CD4-positive, alpha-beta T cell treated with Interleukin-6 for 4 hours (primary cell): ENCODE results near the gene GBE1.

Source experiments
- DNase-seq: peaks from one replicate; pipeline ENCODE4 v3.0.0-alpha.2; 2020; ENCODE audit warnings: mixed read lengths

The GBE1 gene

DNA sequence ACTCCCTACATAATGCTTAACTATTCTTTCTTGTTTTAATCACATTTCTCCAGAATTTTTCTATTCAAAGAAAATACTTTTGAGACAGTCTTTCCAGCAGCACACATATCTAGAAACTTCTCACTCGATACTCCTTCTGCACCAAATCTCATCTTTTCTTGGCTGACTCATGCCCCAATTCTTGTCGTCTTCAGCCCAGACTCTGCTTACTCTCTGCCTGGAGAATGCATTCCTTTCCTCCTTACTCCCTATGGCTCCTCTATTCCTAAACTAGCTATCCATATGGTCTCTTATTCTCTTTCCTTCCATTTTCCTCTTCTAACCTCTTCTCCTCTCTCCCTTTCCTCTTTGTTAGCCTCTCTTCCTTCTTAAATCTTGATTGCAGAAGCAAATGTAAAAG lies 158.7 kb downstream of the GBE1 start:
- no peak for DNase-seq

DNA sequence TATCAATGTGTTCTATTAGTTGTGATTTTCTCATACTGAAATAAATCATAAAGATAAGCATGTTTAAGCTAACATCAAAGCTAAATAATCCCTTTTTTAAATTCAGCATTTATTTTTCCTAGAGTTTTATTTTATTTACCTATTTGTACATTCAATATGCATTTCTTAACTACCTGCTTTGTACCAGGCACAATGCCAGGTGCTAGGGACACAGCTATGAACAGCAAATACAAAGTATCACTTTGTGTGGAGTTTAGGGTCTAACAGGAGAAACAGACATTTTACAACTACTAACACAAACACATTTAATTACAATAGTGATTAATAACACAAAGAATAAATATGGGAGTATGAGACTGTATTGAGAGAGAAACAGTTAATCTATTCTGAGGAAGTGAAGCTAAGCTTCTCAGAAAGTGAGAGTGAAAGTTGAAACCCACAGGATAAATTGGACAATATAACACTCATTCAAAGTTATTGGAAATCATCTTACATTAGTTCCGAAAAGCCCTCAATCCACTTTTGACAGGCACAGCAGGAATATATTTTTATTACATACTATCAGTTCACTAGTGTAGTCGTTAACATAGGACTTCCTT lies 159.6 kb downstream of the GBE1 start:
- DNase-seq, result no peak

DNA sequence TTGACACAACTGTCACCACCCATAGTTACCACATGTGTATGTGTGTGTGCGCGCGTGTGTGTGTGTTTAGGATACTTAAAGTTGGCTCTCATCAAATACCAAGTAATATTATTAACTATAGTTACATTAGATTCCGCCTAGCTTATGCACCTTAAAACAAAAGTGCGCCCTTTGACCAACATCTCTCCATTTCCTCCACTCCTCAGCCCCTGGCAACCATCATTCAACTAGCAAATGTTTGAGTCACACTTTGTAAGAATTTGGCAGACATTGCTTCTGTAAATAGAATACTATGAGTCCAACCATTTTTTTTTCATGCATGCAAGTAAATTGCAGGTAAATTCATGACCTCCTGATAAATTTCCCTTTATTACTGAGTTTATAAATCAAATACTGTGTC lies 169.3 kb downstream of the GBE1 start:
- no peak for DNase-seq

DNA sequence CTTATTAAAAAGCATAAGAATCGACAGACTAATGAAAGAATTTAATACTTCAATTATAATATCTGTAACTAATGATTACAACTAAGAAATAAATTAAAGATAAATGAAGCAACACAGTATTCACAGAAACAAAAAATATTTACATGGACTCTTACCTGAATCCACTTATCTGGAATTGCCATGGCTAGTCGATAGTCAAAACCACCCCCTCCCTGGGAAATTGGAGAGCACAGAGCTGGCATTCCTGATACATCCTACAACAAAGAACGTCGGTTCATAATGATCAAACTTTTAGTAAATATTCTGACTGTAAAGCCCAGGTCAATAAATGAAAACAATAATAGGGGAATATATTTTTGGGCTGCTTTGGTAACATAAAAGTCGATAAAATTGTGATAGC lies 175.5 kb downstream of the GBE1 start:
- no peak for DNase-seq

DNA sequence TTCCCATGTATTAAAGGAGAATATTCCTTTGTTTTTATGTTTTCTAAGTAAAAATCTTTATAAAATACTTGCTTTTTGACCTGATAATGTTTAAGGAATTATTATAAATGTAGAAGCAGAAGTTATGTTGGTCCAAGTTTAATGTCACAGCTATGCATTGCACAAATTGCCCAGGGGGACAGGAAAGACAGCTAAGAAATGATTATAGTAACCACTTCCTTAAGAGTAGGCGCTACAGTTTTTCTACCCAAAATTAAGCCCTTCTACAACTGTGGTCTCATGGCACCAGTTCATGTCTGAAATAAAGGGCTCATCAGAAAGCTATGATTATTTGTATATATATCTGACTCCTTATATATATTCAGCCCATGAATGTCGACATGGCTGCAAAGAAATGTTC lies 176.4 kb downstream of the GBE1 start:
- no peak for DNase-seq

DNA sequence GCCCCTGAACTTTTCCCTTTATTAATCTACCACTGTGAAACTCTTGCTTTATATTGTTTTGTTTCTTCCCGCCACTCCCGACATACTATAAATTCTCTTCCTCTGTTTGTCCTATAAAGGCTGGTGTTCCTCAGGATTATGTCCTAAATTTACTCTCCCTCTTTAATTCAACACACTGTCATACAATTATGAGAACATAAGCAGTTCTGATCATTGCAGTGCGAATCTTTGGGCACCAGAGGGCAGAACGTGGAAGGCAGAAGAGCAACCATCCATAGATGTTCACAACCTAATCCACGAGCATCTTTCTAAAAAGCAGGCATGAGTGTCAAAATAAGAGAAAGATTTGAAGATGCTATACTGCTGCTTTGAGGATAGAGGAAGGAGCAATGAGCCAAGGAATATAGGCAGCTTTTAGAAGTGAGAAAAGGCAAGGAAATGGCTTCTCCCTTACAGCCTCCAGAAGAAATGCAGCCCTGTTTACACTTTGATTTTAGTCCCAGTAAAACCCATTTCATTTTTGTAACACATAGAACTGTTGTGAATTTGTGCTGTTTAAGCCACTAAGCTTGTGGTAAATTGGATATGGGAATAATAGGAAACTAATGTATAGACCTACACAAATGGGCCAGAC lies 179.4 kb downstream of the GBE1 start:
- peak; percentile 3 for DNase-seq

DNA sequence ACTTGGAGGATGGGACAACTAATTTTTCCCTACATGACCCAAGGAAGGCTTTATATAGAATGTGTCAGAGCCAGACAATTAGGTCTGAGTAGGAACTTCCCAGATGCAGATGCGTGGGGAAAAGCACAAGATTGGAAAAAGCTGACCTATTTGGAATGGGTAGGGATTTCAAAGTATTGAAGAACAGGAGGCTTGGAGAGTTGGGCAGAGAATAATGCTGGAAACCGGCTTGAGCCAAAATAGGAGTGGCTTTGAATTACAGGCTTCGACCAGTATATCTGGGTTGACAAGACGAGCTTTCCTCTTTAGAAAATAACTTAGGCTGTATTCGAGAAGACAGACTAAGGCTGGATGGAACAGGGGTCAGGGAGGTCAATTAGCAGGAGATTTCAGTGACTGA lies 181.1 kb downstream of the GBE1 start:
- no peak for DNase-seq

DNA sequence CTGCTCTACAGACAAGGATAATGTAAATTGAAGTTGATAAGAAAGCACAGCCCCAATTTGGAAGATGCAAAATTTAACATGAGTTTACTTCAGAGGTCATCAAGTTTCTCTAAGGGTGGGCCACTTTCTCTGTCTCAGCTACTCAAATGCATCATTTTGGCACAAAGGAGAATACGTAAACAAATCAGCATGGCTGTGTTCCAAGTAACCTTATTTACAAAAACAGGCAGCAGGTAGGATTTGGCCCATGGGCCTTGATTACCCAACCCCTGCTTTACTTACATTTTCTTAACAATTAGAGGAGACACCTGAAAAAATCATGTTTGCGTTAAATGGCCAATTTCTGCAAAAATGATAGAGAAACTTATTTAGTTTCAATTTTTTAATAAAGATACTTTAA lies 181.7 kb downstream of the GBE1 start:
- no peak for DNase-seq

DNA sequence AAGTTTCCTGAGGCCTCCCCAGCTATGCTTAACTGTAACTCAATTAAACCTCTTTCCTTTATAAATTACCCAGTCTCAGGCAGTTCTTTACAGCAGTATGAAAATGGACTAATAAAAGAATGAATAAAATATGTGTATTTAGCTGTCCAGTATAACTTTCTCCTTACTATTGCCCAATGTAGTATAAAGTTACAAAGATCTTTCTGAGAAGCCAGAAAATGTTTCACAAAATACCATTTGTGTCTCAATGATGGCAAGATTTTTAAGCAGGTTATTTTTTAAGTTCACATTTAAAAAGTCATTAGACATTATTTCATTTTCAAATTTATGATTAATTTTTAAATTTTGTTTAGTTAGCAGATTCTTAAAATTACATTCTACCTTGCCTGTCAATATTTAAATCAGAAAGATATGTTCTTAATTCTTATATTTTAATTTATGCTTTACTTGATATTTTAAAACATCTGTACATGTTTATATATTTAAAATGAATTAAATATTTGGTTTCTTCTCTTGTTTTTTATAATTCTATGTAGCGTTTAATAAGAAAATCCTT lies 189.2 kb downstream of the GBE1 start:
- no peak for DNase-seq

DNA sequence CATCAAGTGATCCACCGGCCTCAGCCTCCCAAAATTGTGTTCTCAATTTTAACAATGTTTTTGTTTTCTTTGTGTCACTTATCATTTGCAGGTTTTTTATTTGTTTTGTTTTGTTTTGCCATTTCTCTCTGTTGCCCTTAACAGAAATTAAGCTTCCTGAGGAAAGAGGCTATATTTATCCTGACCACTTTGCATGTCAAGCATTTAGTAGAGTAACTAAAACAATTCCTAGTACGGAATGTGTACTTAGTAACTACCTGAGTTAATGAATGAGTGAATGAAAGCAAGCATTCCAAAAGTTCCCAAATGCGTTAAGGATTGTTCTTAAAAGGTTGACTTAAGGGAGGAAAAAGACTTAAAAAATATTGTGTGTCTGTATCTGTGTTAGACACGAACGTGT lies 193.1 kb downstream of the GBE1 start:
- no peak for DNase-seq

DNA sequence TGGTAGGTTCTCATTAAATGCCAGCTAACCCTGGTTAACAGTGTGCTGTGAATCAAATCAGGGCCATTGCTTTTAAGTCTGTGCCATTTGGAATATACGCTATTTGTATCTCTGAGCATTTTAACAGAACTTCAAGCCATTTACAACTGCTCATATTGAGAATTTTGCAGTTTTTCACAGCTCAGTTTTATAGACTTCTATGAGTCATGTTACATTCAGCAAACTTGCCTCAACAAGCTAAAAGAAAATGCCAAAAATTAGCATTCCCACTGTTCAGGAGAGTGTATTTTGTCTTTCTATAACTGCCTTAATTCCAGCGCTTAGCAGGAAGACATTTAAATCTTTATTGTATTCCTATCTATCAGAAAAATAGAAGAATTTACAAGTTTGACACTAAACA lies 196.4 kb downstream of the GBE1 start:
- no peak for DNase-seq

DNA sequence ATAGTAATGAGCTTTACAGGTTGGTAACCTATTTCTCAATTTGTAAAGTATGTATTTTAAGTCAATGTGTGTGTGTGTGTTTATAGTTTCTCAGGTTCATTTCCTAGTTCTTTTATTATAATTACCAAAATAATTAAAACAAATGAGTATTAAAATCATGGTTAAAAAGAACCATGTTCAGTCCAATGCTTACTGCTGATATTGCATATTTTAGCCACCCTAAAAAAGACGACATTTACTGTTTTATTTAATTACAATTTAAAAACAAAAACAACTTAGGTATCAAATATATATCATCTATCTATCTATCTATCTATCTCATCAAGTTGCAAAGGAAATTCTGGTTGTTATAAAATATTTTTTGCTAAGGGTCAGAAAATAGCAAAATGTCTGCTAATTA lies 203.3 kb downstream of the GBE1 start:
- no peak for DNase-seq

DNA sequence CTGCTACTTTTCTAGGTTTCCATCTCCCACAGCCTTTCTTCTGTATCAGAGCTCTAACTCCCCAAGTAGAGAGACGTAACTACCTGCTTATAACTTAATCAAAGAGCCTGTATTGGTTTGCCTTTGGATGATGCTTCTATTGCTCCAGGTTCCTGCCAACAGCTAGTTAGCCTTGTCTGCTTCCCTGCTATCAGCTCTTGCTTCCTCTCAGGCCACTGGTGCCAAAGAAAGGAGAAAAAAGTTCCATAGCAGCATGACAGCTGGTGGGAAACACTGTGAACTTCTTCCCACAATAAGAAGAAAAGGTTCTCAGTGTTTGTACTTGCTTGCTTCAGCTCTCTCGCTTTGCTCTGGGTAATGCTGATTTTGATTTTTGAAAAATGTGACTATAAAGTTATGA lies 206.6 kb downstream of the GBE1 start:
- no peak for DNase-seq

DNA sequence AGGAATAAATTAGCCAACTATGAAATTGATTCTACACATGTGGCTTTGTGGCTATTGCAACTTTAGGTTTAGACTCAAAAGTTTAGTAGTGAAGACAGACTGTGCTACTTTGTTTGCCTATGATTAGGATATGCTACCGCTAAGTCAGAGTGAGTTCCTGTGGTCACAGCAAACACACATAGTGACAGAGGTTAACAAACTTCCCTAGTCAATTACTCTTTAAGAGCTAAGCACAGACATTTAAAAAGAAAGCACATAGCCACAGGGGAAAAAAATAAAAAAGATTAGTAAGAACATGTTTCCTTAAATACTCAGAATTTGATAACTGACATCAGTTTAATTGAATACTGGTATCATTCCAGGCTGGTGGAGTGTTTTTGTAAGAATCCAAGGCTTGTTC lies 207.1 kb downstream of the GBE1 start:
- no peak for DNase-seq

DNA sequence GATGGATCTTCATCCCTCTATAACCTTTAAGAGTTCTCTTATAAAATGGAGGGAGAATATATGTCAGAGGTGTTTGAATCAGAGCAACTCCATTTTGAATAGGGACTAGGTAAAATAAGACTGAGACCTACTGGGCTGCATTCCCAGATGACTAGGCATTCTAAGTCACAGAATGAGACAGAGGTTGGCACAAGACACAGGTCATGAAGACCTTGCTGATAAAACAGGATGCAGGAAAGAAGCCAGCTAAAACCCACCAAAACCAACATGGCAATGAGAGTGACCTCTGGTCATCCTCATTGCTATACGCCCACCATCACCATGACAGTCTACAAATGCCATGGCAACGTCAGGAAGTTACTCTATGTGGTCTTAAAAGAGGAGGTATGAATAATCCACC lies 211.0 kb downstream of the GBE1 start:
- DNase-seq, result no peak

DNA sequence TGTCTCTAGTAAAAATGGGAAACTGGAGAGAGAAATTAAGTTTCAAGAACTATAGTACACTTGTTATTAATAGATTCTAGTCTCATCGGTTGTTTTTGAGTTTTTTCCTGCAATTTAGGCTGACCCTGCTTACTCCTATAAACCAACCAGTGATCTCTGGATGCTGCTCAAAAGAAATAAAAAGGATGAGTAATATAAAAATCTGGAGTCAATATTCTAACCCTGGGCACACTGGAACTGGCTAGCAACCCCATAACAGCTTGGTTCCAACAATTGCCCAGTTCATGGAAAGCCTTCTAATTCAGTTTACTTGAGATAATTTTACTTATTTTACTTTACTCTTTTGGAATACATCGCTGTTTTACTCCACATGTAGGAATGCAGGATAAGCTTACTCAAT lies 211.6 kb downstream of the GBE1 start:
- no peak for DNase-seq

DNA sequence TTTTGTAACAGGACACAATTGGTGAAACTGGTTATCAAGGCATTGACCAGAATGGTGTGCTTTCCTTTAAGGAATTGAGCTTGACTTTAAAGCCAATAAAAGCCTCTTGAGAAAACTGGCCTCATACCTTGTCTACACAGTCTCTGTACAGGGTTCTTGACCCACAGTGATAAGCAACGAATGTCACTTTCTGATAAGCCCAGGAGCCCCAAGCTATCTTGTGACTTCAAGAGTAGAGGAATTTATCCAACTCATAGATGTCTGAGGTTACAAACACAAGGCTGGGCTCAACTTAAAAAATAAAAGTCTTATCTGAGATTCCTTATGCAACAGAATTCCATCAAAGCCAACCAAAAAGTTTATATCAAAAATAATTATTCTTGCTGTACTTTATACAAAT lies 212.1 kb downstream of the GBE1 start:
- no peak for DNase-seq

DNA sequence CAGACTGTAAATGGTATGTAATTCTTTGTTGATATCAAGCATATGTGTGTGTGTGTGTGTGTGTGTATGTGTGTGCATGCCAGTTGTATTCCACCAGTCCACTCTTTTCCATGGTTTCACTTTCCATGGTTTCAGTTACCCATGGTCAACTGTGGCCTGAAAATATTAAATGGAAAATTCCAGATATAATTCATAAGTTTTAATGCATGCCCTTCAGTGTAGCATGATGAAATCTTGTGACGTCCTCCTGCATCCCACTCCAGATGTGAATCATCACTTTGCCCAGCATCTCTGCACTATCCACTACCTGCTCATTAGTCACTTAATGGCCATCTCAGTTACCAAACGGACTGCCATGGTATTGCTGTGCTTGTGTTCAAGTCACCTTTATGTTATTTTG lies 215.9 kb downstream of the GBE1 start:
- DNase-seq, result no peak

DNA sequence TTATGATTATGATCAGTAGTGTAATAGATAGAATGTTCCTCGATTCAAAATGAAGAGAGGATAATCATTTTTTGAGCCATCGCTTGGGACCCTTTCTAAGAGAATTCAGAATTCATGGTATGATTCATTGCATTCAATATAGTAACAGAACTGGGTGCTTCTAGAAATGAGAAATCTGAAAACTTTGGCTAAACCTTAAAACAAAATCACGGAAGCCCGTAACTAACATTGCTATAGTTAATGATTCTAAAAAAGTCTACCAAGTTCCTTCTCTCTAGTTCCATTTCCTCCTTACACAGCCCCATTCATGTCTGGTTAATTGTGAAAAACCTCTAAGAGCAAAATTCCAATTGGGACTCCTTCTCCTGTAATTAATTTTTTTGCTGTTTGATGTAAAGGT lies 217.1 kb downstream of the GBE1 start:
- DNase-seq, result no peak

DNA sequence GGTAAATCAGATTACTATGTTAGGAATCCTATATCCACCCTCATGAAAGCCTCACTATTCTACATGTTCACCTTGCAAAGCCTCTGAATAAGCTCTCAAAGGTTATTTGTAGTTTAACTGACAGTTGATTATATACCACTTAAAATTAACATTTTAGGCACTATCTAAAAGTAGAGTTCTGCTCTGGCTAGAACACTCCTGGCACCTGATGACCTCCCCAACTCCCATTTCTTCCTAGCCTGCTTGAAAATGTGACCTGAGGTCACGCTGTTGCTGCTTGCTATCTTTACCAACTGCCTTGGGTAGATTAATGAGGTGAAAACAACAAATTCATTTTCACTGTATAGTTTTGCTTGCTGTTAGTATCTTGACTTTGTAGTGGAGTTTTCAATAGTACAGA lies 220.7 kb downstream of the GBE1 start:
- DNase-seq, result no peak

DNA sequence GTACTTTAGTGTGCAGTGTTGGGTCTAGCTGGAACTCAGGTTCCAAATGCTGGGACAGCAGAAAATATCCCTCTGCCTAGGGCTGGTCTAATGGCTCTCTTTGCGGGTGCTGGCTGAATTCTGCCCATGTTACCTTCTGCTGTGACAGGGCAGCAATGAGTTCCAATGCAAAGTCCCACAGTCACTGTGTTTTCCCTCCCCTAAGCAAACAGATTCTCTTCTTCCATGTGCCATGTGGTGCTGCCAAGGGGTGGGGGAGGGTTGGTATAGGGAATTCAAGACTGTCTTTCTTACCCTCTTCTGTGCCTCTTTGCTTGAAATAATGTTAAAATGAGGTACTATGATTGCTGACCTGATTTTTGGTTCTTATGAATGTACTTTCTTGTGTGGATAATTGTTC lies 229.6 kb downstream of the GBE1 start:
- DNase-seq, result no peak

DNA sequence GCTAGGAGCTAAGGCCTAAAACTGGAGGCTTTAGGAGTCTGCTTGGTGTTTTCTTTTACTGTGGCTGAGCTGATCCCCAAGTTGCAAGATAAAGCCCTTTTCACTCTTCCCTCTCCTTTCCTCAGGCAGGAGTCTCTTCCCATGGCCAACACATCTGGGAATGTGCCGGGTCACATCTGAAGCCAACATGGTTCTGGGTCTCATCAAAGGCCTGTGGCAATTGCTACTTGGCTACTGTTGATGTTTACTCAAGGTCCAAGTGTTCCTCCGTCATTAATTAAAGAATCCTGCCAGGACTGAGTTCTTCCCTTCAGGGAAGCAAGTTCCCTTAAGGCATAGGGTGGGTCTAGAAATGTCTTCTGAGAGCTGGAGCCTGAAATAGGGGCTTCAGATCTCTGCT lies 230.2 kb downstream of the GBE1 start:
- DNase-seq, result no peak

DNA sequence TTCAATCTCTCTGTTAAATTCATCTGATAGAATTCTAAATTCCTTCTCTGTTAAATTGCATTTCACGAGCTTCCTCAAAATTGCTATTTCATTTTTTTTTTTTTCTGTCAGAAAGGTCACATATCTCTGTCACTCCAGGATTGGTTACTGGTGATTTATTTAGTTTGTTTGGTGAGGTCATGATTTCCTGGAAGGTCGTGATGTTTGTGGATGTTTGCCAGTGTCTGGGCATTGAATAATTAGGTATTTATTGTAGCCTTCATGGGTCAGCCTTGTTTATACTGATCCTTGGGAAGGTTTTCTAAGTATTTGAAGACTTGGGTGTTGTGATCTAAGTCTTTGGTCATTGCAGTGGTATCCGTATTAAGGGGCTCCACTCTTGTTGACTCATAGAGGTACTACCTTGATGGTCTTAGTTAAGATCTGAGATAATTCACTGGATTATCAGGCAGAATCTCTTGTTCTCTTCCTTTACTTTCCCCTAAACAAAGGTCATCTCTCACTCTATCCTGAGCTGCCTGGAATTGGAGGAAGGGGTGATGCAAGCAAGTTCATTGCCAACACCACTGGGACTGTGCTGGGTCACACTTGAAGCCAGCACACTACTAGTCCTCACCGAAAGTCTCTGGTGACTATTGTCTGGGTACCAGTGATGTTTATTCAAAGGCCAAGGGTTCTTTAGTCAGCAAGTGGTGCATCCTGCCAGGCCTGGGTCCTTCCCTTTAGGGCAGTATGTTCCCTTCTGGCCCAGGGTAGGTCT lies 231.1 kb downstream of the GBE1 start:
- no peak for DNase-seq

DNA sequence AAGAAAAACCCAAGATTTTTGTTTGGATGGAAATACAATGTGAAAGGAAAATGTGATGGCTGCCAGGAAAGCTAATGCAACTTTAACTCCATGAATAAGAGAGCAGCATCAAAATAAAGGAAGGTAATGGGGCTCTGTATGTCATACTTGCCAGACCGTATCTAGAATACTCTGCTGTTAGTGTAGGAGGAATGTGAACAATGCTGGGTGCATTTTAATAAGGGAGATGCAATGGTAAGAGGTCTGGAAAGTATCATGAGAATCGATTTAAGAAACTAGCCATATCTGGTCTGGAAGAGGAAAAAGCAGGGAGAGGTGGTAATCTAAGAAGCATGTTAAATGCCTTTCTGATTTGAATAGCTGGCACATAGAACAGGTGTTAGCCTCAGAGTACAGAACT lies 239.6 kb downstream of the GBE1 start:
- DNase-seq, result no peak
